Stimulated activated CD4-positive, alpha-beta T cell treated with anti-CD3 and anti-CD28 coated beads, Interleukin-2, amount 100 ng/mL, for 48 hours (primary cell): ENCODE measurements around the gene AP3B1.

Experiments
- DNase-seq, 2 donors: peaks; one replicate each; pipeline ENCODE4 v3.0.0-alpha.2; 2020

AP3B1 gene, protein sequence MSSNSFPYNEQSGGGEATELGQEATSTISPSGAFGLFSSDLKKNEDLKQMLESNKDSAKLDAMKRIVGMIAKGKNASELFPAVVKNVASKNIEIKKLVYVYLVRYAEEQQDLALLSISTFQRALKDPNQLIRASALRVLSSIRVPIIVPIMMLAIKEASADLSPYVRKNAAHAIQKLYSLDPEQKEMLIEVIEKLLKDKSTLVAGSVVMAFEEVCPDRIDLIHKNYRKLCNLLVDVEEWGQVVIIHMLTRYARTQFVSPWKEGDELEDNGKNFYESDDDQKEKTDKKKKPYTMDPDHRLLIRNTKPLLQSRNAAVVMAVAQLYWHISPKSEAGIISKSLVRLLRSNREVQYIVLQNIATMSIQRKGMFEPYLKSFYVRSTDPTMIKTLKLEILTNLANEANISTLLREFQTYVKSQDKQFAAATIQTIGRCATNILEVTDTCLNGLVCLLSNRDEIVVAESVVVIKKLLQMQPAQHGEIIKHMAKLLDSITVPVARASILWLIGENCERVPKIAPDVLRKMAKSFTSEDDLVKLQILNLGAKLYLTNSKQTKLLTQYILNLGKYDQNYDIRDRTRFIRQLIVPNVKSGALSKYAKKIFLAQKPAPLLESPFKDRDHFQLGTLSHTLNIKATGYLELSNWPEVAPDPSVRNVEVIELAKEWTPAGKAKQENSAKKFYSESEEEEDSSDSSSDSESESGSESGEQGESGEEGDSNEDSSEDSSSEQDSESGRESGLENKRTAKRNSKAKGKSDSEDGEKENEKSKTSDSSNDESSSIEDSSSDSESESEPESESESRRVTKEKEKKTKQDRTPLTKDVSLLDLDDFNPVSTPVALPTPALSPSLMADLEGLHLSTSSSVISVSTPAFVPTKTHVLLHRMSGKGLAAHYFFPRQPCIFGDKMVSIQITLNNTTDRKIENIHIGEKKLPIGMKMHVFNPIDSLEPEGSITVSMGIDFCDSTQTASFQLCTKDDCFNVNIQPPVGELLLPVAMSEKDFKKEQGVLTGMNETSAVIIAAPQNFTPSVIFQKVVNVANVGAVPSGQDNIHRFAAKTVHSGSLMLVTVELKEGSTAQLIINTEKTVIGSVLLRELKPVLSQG

DNA sequence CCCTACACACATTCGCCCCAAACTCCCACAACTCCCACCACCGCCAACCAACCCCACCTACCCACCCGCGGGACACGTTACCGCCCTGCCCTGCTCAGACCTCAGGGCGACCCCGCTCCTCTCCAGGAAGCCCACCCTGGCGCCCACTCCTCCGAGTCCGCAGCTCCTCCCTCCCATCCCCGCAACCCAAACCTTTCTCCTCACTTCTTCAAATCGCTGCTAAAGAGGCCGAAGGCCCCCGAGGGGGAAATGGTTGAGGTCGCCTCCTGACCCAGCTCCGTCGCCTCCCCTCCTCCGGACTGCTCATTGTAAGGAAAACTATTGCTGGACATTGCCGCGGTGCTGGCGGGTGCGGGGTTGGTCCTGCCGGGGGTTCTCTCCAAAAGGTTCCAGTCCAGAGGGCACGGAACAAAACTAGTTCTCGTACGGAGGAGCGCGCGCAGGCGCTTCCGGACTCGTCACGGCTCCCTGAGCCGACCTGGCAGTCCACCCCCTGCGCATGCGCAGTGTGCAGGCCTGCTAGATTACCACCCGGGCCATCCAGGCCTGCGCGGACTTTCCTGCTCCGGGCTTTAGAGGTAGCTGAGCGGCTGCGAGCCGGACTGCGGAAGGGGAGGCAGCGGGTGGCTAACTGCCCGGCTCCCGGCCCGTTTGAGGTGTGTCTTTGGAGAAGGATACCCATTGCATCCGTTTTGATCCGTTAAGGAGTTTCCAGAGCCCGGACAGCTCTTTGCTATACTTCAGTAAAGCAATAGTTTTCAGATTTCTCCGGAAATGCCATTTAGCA, at the start of gene AP3B1:
AP3B1 (minus strand) TSS at position 451 of the 787 bp plus-strand sequence; CDS start at position 332, 119 bp downstream.
- DNase-seq = peak; percentile 95 to 97

- no peak for DNase-seq
Observed at GRCh38 chr5:78341440-78341839, 46.9 kb upstream of the AP3B1 start.

DNA sequence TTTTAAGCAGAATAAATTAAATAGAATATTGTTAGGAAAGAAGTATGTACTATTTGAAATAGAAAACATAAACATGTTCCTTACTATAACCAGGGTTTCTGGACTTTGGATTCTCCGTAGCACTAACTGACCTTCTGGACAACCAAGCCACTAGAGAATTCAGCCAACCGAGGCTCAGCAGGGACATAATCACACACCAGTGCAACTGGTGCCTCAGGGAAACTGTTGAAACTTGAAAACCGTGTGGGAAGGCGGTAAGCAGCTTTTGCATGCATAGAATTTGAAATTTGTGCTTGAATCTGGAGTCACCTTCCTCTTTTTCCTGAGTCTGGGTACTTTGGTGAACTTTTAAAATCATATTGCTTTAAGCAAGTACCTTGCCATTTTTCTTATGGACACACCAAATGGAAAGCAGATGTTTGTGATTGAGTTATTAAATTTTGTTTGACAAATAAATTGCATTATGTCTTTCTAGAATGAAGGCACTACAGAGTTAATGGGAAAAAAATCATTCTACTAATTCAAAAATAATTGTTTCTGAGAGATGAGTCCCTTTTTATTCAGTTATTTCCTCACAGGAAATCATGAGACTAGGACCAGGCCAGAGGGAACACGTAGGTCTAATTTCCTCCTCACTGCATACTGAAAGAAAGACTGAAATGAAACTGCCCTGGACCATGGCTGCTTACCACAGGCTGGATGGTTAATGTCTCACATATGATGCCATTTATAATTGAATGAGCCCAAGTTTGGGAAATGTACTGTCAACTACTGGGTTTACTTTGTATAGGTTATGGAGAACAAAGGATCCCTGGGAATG, 45.3 kb upstream of the AP3B1 start:
- no peak for DNase-seq

- DNase-seq = no peak
Observed at GRCh38 chr5:78336698-78337097, 42.2 kb upstream of the AP3B1 start.

DNA sequence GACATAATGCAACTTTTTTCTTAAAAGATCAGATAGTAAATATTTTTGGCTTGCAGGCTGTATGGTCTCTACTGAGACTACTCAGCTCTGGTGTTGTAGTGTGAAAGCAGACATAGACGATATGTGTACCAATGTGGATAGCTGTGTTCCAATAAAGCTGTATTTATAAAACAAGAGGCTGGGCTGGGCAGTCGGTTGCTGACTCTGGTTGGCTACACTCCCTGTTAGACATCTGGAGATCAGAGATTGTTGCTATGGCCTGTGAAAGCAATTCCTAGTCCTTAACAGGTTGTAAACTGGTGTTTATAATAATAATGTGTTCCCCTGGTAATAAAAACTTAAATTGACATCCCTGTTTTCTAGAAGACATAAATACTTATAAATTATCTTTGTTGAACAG, 41.5 kb upstream of the AP3B1 start:
- DNase-seq = no peak

- DNase-seq = no peak
Observed at GRCh38 chr5:78334811-78335210, 40.3 kb upstream of the AP3B1 start.

GRCh38 chr5:78331523-78332080, 37.1 kb upstream of the AP3B1 start:
- DNase-seq = no peak

- DNase-seq = no peak
Observed at GRCh38 chr5:78328585-78329173, 34.2 kb upstream of the AP3B1 start.

- no peak for DNase-seq
Observed at GRCh38 chr5:78327761-78328510, 33.4 kb upstream of the AP3B1 start.

DNA sequence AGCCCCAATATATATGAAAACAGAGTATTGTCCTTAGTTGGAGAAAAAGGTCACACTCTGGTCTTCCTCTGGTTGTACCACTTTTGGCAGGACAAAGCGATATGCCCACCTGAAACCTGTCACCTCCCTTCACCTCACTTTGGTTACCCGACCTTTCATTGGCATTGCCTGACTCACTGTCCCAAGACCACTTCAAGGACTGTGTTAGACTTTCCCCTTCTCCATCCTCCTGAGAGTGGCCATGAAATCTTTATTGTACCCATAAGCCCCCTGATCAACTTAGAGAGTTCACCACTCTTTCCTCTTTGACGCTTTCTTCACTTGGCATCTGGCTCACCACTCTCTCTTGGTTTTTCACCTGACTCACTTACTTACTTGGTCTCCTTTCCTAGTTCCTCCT, 32.4 kb upstream of the AP3B1 start:
- DNase-seq = no peak

GRCh38 chr5:78323241-78323640, 28.7 kb upstream of the AP3B1 start:
- no peak for DNase-seq

GRCh38 chr5:78320401-78320800, 25.9 kb upstream of the AP3B1 start:
- peak in 1 of 2 donors; percentile 2 for DNase-seq

GRCh38 chr5:78318337-78318736, 23.8 kb upstream of the AP3B1 start:
- no peak for DNase-seq

DNA sequence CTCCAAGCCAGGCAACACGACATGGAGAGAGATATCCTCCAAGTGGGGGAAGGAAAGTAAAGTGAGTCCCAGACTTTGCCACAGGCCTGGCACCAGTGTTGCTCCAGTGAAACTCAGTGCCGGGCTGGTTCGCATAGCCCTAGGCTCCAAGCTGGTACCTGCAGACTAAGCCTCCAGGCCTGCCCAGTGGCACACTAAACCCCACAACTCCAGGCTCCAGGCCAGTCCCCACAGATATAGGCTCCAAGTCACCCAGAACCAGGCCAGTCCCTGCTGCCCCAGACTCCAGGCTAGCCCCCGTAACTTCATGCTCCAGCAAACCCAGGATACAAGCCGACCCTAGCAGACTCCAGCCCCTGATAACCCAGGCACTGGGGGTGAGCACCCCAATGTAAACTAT, 23.0 kb upstream of the AP3B1 start:
- no peak for DNase-seq

DNA sequence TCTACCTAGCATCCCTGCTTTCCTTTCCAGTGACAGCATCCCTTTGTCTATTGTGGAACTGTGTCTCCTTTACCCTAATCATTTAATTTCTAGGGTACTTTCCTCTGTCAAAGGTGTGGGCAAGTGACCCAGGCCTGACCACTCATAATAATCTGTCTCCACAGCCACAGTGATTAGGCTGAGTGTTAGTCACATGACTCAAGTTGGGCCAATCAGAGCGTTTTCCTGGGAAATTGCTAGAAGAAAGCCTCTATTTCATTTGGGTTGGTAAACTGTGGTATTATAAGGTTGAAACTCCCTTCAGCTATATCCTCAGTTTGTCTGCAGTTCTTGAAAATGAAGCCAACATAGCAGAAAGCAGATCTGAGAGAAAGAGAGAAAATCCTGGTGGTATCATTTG, 14.2 kb upstream of the AP3B1 start:
- DNase-seq = no peak

DNA sequence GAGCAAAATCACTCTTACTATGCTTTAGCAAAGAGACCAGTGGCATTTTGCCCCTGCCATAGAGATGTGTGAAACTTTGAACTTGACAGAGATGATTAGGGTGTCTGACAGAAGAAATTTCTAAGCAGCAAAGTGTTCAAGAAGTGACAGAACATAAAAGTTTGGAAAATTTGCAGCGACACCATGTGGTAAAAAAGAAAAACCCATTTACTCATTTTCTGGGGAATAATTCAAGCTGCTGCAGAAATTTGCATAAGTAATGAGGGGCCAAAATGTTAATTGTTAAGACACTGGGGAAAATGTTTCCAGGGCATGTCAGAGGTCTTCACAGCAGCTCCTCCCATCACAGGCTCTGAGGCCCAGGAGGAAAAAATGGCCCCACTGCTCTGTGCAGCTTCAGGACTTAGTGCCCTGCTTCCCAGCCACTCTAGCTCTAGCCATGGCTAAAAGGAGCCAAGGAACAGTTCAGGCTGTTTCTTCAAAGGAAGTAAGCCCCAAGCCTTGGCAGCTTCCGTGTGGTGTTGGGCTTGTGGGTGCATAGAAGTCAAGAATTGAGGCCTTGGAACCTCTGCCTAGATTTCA, 6.1 kb upstream of the AP3B1 start:
- no peak for DNase-seq

DNA sequence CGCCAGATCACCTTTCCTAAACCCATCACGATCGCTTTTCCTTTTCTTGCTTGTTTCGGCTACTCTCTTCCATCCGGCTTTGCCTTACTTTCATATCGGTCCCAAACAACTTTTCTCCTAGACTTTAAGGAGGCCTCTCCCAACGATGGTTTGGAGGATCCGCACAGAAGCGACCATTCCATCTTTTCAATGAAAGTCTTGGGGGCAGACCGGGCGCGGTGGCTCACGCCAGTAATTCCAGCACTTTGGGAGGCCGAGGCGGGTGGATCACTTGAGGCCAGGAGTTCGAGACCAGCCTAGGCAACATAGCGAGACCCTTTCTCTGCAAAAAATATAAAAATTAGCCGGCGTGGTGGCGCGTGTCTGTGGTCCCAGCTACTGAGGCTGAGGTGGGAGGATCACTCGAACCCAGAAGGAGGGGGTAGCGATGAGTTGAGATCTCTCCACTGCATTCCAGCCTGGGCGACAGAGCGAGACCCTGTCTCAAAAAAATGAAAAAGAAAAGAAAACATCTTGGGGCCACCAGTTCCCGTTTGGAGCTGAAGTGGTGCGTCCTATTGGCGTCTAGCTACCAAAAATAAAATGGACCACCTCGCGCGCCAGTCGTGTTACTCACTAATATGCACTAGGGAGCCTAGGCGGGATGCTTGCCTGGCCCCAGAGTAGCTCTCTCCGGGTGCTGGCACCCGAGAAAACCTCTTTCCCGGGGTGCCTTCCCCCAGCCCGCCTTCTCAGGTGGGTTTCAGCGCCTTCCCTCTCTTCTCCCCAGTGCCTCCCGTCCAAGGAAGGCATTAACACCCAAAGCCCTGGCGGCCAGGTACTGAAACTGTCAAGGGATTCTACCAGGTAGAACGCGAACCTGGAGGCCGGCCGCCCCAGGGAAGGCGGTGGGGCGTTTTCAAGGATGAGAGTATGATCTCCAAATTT, 800 bp upstream of the AP3B1 start:
- peak; percentile 15 to 27 for DNase-seq

- DNase-seq = no peak
Observed at GRCh38 chr5:78293851-78294247, 649 bp downstream of the AP3B1 start.

DNA sequence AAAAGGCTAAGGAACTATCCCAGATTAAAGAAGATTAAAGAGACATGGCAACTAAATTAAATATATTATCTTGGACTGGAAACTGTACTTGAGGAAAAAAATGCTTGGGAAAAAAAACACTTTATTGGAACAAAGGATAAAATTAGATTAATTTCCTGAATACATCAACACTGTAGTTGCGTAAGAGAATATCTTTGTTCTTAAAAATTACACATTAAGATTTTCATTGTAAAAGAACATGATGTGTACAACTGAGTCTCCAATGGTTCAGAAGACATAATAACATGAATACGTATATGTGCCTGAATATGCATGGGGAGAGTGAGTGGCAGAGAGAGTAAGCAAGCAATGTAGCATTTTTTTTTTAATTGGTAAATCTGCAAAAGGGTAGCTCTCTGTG, 2.8 kb downstream of the AP3B1 start:
- DNase-seq = no peak
